GM12864 (cell line): Measurements from ENCODE around the gene CCDC78.
A peak's percentile ranks its signal among the peaks of the same experiment; 100 is the strongest.

ENCODE experiments used
- DNase-seq: peaks from one replicate; pipeline ENCODE4 v3.0.0-alpha.2; 2011; ENCODE audit warnings: low read depth
- H3K4me3 ChIP-seq: 2 replicates; pipeline ENCODE4 v1.5.1; 2011; ENCODE audit warnings: mild to moderate bottlenecking, low read depth, low read length, control low read depth
- TF ChIP-seq, protein P1 (sequence below): IDR thresholded peaks from 2 replicates; pipeline ENCODE4 v1.5.1; 2011; ENCODE audit warnings: low read depth, mild to moderate bottlenecking, moderate library complexity, low read length, control low read depth, inconsistent platforms; ENCODE audit errors: missing control alignments

Gene CCDC78

DNA sequence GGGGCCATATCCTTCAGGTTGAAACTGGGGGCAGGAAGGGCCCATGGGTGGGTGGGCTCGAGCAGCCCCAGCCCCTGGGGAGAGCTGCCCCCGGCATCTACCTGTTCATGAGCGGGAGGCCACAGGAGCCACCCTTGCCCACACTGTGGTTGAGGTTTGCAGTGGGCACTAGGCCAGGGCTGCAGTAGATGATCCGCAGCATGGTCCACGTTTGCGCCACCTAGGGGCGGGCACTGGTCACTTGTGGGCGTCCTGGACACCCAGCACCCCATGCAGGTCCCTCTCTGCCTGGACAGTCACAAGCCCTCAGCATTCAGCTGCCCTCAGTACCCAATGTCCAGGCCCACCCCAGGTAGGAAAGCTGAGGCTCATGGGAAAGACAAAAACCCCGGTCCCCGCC is 40.3 kb downstream of the CCDC78 start:
- no peak overlapping the region for H3K4me3 ChIP-seq
- TF ChIP-seq, protein P1, sequence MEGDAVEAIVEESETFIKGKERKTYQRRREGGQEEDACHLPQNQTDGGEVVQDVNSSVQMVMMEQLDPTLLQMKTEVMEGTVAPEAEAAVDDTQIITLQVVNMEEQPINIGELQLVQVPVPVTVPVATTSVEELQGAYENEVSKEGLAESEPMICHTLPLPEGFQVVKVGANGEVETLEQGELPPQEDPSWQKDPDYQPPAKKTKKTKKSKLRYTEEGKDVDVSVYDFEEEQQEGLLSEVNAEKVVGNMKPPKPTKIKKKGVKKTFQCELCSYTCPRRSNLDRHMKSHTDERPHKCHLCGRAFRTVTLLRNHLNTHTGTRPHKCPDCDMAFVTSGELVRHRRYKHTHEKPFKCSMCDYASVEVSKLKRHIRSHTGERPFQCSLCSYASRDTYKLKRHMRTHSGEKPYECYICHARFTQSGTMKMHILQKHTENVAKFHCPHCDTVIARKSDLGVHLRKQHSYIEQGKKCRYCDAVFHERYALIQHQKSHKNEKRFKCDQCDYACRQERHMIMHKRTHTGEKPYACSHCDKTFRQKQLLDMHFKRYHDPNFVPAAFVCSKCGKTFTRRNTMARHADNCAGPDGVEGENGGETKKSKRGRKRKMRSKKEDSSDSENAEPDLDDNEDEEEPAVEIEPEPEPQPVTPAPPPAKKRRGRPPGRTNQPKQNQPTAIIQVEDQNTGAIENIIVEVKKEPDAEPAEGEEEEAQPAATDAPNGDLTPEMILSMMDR: peak; percentile 20
- no peak for DNase-seq

DNA sequence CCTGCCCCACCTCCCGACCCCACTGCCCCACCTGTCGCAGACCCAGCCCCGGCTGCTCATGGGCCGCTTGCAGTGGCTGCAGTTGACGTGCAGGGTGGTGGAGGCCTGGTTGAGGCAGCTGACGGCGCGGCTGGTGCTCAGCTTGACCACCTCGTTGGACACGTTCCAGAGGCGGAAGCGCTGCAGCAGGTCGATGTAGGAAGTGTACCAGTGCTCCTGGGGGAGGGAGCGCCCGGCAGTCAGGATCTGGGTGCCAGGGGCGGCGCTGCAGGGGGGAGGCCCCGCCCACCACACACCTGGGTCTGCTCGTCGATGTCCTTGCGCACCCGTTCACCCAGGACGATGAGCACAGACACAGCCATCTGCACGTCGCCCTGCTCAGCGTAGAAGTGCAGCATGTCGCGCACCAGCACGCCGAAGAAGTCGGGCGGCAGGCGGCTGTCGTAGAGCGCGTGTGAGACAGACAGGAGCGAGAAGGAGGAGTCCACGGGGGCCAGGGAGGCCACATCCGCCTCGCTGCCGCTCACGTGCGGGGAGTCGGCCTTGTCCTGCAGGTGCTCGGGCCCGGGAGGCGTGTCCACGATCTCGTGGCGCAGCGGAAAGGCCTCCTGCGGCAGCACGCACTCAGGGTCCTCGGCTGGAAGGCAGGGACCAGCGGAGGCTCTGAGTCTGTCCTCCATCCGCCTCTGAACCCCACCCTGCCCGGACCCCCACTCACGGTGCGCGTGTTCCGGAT is 41.1 kb downstream of the CCDC78 start:
- H3K4me3 ChIP-seq: no peak overlapping the region
- TF ChIP-seq, protein P1: no peak

DNA sequence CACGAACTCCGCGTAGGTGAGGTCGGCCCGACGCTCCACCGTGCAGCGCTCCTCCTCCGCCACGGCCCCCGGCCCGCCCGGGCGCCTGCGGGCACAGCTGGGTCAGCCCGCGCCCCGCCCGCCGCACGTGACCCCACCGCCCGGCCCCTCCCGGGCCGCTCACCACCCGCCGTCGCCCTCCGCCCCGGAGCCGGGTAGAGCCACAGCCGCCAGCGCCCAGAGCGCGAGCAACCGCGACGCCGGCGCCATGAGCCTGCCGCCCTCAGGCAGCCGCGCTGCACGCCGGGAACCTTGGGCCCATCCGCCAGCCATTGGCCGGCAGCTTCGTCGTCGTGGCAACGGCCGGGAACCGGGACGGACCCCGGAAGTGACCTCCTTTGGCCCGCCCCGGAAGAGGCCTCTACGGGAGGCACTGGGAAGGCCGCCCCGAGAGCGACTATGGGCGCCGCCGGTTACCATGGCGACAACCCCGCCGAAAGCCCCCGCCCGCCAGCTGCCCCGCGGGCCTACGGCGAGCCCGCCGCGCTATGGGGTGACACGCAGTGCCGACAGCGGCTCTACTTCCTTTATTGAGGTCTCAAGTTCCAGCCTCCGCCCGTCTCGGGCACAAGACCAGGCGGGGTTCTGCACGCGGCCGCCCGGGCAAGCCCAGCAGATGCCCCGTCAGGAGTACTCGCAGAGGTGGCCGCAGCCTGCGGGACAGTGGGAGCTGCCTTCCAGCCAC is 42.0 kb downstream of the CCDC78 start, which contains the start of gene JMJD8:
Gene JMJD8, minus strand, starts transcription at position 264 of the 724 bp plus-strand sequence. Its CDS starts 15 bp downstream, at position 249.
- peak; percentile 86 for DNase-seq
- peak within 1 kb of the TSS; percentile 90 for H3K4me3 ChIP-seq
- TF ChIP-seq, protein P1: no peak

More for the DNA sequence above, 41.1 kb downstream of the CCDC78 start:
- no peak for DNase-seq

DNA sequence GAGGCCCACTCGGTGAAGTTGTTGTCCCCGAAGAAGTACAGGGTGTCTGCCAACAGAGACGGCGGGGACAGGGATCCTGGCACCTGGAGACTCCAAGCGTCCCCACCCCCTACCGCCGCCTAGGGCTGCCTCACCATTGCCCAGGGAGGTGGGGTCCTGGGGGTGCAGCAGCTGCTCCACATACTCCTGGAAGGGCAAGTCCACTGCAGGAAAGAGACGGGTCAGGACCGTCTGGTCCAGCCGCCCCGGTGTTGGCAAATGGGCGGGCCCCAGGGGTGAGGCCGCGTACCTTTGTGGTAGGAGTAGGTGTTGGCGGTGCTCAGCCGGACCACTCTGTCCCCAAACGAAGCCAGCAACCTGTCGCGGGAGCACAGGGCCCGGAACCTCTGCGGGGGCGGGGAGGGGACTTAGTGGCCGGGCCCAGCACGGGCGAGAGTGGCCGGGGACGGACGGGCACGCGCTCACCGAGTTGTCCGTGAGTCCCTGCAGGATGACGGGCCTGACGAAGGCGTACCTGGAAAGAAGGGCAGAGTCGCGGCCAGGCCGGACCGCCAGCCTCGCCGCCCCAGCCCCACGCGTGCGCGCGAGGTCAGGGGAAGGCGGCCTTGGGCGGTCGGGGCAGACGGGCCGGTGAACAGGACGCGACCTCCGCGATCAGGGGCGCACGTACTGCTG is 42.7 kb downstream of the CCDC78 start:
- no peak for DNase-seq
- H3K4me3 ChIP-seq: peak overlapping the region; percentile 90
- TF ChIP-seq, protein P1: no peak

DNA sequence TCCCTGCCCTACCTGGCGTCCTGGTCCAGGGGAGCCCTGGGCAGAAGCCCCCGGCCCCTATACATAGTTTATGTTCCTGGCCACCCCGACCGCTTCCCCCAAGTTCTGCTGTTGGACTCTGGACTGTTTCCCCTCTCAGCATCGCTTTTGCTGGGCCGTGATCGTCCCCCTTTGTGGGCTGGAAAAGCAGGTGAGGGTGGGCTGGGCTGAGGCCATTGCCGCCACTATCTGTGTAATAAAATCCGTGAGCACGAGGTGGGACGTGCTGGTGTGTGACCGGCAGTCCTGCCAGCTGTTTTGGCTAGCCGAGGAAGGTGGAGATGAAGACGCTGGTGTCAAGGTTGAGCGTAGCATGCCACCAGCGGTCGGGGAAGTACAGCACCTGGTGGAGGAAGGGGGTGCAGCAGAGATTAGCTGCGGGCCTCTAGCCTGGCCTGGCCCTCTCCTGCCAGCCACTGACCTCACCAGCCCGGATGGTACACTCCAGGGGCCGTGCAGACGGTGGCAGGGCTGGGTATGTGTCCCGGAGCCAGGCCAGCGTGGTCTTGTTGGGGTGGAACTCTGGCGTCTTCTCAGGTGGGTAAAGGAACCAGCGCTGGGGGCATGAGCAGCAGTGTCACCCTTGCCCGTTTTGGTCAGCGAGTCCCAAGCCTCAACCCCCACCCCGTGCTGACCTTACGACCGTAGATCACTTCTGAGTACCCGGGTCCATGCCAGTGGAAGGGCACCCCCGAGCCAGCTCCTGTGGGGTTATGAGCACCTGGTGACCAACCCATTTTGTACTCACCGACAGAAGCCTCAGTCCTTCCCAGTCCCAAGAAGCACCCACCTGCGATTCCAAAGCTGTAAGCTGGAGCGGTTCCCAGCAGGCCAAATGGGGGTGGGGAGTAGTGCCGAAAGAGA is 43.5 kb downstream of the CCDC78 start:
- no peak for DNase-seq
- H3K4me3 ChIP-seq: peak overlapping the region; percentile 90
- TF ChIP-seq, protein P1: no peak

DNA sequence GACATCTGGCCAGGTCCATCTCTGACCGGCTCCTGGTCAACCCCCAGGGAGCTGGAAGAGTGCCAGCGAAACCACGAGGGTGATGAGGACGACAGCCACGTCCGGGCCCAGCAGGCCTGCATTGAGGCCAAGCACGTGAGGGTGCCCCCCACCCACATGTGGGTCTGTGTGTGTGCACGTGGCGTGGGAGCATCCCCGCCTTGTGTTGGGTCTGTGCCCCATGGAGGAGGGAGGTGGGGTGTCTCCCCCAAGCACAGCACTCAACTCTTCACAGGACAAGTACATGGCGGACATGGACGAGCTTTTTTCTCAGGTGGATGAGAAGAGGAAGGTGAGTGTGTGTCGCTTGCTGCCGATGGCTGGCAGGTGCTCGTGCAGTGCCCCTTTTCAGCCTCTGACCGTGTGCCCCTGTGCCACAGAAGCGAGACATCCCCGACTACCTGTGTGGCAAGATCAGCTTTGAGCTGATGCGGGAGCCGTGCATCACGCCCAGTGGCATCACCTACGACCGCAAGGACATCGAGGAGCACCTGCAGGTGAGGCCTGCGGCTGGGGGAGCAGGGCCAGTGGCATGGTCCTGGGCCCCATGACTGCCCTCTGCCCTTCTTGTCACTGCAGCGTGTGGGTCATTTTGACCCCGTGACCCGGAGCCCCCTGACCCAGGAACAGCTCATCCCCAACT is 44.4 kb downstream of the CCDC78 start:
- DNase-seq: no peak
- TF ChIP-seq, protein P1: no peak
- H3K4me3 ChIP-seq: peak overlapping the region; percentile 73; the same call in 1 of the 2 replicates
